ENCODE results near the gene IL10RA.

IL10RA gene

GRCh38 chr11:117992136-117992535 lies 5.9 kb downstream of the IL10RA start:
- no peak for DNase-seq (ENCODE audit: low read depth in 2 of 2)

- no peak for DNase-seq (ENCODE audit: low read depth in 2 of 2)
Measured at GRCh38 chr11:117992620-117993019, 6.4 kb downstream of the IL10RA start.

- DNase-seq (ENCODE audit: low read depth in 2 of 2): no peak
Measured at GRCh38 chr11:117993988-117994745, 8.0 kb downstream of the IL10RA start.

- DNase-seq (ENCODE audit: low read depth in 2 of 2): no peak
Measured at GRCh38 chr11:117995472-117995871, 9.3 kb downstream of the IL10RA start.

- DNase-seq (ENCODE audit: low read depth in 2 of 2): no peak
Measured at GRCh38 chr11:117996058-117996457, 9.9 kb downstream of the IL10RA start.

GRCh38 chr11:117997406-117997805 lies 11.2 kb downstream of the IL10RA start:
- no peak for DNase-seq (ENCODE audit: low read depth in 2 of 2)

GRCh38 chr11:117997823-117998579 lies 11.8 kb downstream of the IL10RA start:
- no peak for DNase-seq (ENCODE audit: low read depth in 2 of 2)

- DNase-seq (ENCODE audit: low read depth in 2 of 2): no peak
Measured at GRCh38 chr11:117998664-117999353, 12.6 kb downstream of the IL10RA start.

GRCh38 chr11:117999354-117999993 lies 13.3 kb downstream of the IL10RA start:
- no peak for DNase-seq (ENCODE audit: low read depth in 2 of 2)

GRCh38 chr11:118000067-118000849 lies 14.1 kb downstream of the IL10RA start:
- DNase-seq (ENCODE audit: low read depth in 2 of 2): no peak

- DNase-seq (ENCODE audit: low read depth in 2 of 2): no peak
Measured at GRCh38 chr11:118000850-118001228, 14.6 kb downstream of the IL10RA start.

- no peak for DNase-seq (ENCODE audit: low read depth in 2 of 2)
Measured at GRCh38 chr11:118001494-118001971, 15.3 kb downstream of the IL10RA start.

GRCh38 chr11:118002010-118002540 lies 15.9 kb downstream of the IL10RA start:
- DNase-seq (ENCODE audit: low read depth in 2 of 2): peak in 1 of 2 donors; percentile 46

GRCh38 chr11:118002541-118003423 lies 16.6 kb downstream of the IL10RA start:
- DNase-seq (ENCODE audit: low read depth in 2 of 2): peak in 1 of 2 donors; percentile 39

- DNase-seq (ENCODE audit: low read depth in 2 of 2): no peak
Measured at GRCh38 chr11:118003456-118003855, 17.3 kb downstream of the IL10RA start.

- DNase-seq (ENCODE audit: low read depth in 2 of 2): no peak
Measured at GRCh38 chr11:118004543-118005223, 18.5 kb downstream of the IL10RA start.

- DNase-seq (ENCODE audit: low read depth in 2 of 2): no peak
Measured at GRCh38 chr11:118005224-118006152, 19.3 kb downstream of the IL10RA start.

GRCh38 chr11:118006153-118006534 lies 19.9 kb downstream of the IL10RA start:
- DNase-seq (ENCODE audit: low read depth in 2 of 2): no peak

All from stimulated activated CD4-positive, alpha-beta T cell treated with anti-CD3 and anti-CD28 coated beads, Interleukin-1b, Interleukin-23, amount 100 ng/mL, for 4 hours (primary cell).